PFSK-1 (cell line): ENCODE results near the gene PRDM2.

Experiments
- POLR2AphosphoS5 ChIP-seq: IDR thresholded peaks from 2 replicates; pipeline ENCODE4 v1.6.1; 2012; ENCODE audit warnings: low read depth, mild to moderate bottlenecking, control low read depth, low read length, moderate library complexity
- TF ChIP-seq, protein P1 (sequence below), 2 experiments: IDR thresholded peaks; 2 replicates each; pipeline versions ENCODE4 v1.6.1 to v1.8.0; 2011 to 2012; ENCODE audit warnings: low read depth in 2 of 2, low read length in 2 of 2, control low read depth in 1 of 2, inconsistent platforms in 1 of 2, mild to moderate bottlenecking in 1 of 2, moderate library complexity in 1 of 2; ENCODE audit not compliant: insufficient read depth in 1 of 2

DNA sequence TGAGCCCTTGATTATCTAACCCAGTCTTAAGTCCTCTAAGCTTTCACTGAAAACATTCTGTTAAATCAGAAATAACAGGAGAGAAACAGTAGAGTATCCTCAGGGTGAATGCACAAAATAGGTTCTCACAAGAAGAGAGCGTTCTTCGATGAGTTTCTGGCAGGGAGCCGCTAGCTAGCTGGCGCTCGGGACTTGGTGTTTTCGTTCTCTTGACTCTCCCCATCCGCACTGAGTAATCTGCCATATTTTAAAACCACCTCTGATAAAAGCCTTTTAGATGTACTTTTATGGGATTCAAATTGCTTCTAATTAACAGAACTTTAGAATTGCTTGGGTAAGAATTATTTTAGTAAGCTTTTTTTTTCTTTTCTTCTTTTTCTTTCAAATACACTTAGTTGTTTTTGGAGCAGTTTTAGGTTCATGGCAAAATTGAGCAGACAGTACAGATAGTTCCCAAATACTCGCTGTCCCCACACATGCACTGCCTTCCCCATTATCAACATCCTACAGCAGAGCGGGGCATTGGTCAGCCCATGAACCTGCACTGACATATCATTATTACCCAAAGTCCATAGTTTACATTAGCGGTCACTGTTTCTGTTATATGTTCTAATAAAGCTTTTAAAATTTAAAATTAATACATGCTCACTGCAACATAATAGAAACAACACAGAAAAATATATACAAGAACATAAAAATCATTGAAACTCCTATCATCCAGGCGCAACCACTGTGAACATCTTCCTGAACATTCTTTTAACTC is 35.4 kb downstream of the PRDM2 start:
- TF ChIP-seq, protein P1, sequence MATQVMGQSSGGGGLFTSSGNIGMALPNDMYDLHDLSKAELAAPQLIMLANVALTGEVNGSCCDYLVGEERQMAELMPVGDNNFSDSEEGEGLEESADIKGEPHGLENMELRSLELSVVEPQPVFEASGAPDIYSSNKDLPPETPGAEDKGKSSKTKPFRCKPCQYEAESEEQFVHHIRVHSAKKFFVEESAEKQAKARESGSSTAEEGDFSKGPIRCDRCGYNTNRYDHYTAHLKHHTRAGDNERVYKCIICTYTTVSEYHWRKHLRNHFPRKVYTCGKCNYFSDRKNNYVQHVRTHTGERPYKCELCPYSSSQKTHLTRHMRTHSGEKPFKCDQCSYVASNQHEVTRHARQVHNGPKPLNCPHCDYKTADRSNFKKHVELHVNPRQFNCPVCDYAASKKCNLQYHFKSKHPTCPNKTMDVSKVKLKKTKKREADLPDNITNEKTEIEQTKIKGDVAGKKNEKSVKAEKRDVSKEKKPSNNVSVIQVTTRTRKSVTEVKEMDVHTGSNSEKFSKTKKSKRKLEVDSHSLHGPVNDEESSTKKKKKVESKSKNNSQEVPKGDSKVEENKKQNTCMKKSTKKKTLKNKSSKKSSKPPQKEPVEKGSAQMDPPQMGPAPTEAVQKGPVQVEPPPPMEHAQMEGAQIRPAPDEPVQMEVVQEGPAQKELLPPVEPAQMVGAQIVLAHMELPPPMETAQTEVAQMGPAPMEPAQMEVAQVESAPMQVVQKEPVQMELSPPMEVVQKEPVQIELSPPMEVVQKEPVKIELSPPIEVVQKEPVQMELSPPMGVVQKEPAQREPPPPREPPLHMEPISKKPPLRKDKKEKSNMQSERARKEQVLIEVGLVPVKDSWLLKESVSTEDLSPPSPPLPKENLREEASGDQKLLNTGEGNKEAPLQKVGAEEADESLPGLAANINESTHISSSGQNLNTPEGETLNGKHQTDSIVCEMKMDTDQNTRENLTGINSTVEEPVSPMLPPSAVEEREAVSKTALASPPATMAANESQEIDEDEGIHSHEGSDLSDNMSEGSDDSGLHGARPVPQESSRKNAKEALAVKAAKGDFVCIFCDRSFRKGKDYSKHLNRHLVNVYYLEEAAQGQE (IDR thresholded peaks at IDR 0.05; ENCODE audit: insufficient read depth in 1 of 2, low read depth in 2 of 2, low read length in 2 of 2), result no peak
- no peak for TF ChIP-seq POLR2AphosphoS5
